ENCODE data around the gene DACH1.

DNA sequence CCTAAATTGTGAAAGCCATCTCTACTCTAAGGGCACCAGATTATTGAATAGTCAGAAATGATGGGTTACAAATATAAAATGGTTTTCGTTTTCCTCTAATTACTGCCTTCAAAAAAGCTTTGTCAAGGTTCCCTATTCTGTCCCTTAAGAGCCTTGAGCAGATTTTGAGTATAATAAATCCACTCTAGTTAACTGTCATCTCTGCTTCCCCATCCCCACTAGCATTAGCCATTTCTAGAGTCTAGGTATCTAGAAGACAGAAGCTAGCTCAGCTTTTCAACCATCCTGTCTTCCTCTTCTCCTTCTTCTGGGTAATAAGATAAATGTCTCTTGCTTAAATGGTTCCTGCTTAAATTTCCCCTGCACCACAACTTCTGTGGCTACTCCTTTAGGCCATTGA is 290.4 kb downstream of the DACH1 start:
- TF ChIP-seq, protein P1, sequence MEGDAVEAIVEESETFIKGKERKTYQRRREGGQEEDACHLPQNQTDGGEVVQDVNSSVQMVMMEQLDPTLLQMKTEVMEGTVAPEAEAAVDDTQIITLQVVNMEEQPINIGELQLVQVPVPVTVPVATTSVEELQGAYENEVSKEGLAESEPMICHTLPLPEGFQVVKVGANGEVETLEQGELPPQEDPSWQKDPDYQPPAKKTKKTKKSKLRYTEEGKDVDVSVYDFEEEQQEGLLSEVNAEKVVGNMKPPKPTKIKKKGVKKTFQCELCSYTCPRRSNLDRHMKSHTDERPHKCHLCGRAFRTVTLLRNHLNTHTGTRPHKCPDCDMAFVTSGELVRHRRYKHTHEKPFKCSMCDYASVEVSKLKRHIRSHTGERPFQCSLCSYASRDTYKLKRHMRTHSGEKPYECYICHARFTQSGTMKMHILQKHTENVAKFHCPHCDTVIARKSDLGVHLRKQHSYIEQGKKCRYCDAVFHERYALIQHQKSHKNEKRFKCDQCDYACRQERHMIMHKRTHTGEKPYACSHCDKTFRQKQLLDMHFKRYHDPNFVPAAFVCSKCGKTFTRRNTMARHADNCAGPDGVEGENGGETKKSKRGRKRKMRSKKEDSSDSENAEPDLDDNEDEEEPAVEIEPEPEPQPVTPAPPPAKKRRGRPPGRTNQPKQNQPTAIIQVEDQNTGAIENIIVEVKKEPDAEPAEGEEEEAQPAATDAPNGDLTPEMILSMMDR (IDR thresholded peaks at IDR 0.05), result no peak
- TF ChIP-seq POLR2AphosphoS5 (IDR thresholded peaks at IDR 0.05), result no peak
- no peak for TF ChIP-seq POLR2A (IDR thresholded peaks at IDR 0.05)

Data from suprapubic skin (tissue), 4 donors.